AG04450 (cell line): ENCODE measurements around the gene MAP3K5. TPM values are rescaled to one million over a fixed set of nuclear protein-coding genes. Genes with fewer than 3 reads are reported as not detected.

Source experiments
- CTCF ChIA-PET: fragments of 300-600, 350-600 bp; formaldehyde crosslinking; extraction: SDS; loops from one replicate; lab custom pipeline; 2022; ENCODE audit warnings: antibody characterized with exemption, inconsistent platforms; lab: Charles Lee
- POLR2A ChIA-PET: fragments of 350-600 bp; formaldehyde crosslinking; extraction: SDS; loops from one replicate; lab custom pipeline; 2021; ENCODE audit warnings: antibody characterized with exemption, inconsistent platforms; lab: Yijun Ruan, JAX
- DNase-seq: peaks from one replicate; pipeline ENCODE4 v3.0.0-alpha.2; 2011; ENCODE audit warnings: low read depth, low spot score
- H3K27ac ChIP-seq: one replicate; pipeline ENCODE4 v1.5.1; 2012; ENCODE audit warnings: low read depth, low read length, control low read depth
- H3K27me3 ChIP-seq: one replicate; pipeline ENCODE4 v1.6.0; 2012; ENCODE audit warnings: low read length; ENCODE audit not compliant: control insufficient read depth, insufficient read depth
- H3K4me3 ChIP-seq: 2 replicates; pipeline ENCODE4 v1.5.1; 2011; ENCODE audit warnings: mild to moderate bottlenecking, low read depth, low read length, control low read depth
- H3K9me3 ChIP-seq: 2 replicates; pipeline ENCODE4 v1.5.1; 2012; ENCODE audit warnings: low read length; ENCODE audit not compliant: control insufficient read depth, insufficient read depth
- polyA plus RNA-seq: library from polyadenylated mRNA; depleted of rRNA; stranded (reverse); fragments of >200 nt; gene quantifications from 2 replicates; pipeline ENCODE4 v1.2.3, GENCODE V29; 2011
- TF ChIP-seq, protein P1 (sequence below): IDR thresholded peaks from 2 replicates; pipeline ENCODE4 v1.5.1; 2011; ENCODE audit warnings: low read depth, low read length, control low read depth, inconsistent platforms

Gene MAP3K5
- polyA plus RNA-seq, 1 experiment, result 17.0 TPM

DNA sequence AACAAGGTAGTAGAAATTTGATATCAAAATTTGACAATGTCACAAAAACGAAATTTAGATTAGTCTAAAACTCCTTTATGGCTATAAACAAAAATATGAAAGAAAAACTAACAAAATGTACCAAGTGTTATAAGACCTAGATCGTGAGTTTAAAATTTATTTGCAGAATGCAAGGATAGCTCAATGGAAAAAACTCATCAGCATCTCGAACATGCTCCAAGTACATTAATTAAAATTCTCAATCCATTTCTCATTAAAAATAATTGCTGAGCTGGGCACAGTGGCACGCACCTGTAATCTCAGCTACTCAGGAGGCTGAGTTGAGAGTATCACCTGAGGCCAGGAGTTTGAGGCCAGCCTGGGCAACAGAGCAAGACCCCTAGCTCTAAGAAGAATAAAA, 70.8 kb downstream of the MAP3K5 start:
- TF ChIP-seq, protein P1, sequence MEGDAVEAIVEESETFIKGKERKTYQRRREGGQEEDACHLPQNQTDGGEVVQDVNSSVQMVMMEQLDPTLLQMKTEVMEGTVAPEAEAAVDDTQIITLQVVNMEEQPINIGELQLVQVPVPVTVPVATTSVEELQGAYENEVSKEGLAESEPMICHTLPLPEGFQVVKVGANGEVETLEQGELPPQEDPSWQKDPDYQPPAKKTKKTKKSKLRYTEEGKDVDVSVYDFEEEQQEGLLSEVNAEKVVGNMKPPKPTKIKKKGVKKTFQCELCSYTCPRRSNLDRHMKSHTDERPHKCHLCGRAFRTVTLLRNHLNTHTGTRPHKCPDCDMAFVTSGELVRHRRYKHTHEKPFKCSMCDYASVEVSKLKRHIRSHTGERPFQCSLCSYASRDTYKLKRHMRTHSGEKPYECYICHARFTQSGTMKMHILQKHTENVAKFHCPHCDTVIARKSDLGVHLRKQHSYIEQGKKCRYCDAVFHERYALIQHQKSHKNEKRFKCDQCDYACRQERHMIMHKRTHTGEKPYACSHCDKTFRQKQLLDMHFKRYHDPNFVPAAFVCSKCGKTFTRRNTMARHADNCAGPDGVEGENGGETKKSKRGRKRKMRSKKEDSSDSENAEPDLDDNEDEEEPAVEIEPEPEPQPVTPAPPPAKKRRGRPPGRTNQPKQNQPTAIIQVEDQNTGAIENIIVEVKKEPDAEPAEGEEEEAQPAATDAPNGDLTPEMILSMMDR, result no peak
- no peaks in the 10 kb centered on the region for H3K9me3 ChIP-seq
- H3K27me3 ChIP-seq, result no peaks in the 10 kb centered on the region
- no peak overlapping the region for H3K4me3 ChIP-seq
- CTCF ChIA-PET, result interaction anchor here (0.6 to 1.1 kb wide), 3 partner anchors 71 to 140 kb away, joined by 3 to 4 read pairs (median 3); partner anchors contain the start of gene MAP3K5
- DNase-seq, result no peak
- POLR2A ChIA-PET, result no interaction called here
- no peak overlapping the region for H3K27ac ChIP-seq

DNA sequence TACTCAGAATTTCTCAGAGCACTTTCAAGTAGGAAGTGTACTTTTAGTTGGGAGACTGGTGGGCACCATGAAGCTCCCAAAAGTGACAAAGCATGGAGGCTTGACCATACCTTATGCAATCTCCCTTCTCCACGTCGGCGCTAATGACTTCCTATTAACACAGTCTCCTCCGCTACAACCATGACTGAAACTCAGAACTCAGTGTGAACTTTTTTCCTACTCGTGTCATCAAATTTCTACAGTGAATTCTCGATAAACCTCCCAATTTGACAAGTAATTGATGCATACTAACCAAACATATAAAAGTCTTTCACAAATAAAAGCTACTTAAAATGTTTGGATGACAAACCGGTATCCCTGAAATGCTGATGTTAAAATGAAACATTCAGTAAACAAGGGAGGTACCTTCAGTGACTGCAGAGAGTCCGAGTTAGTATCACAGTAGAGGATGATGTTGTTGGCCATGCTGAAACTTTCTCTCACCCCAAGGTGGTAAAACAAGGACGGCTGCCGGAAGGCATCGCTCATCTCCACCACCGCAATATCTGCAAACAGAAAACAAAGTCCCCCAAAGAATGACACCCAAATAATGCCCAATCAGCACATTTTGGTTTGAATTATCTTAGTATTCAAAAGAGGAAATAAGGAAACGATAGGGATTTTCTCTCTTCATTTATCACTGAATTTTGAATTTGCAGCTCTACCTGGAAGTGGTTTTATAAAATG, 72.1 kb downstream of the MAP3K5 start:
- CTCF ChIA-PET, result interaction anchor here (0.6 to 1.0 kb wide), 2 partner anchors 76 to 117 kb away, joined by 3 to 4 read pairs; no protein-coding TSS in a partner anchor
- DNase-seq, result no peak
- H3K27ac ChIP-seq, result no peak overlapping the region
- no peaks in the 10 kb centered on the region for H3K9me3 ChIP-seq
- POLR2A ChIA-PET, result no interaction called here
- H3K4me3 ChIP-seq, result no peak overlapping the region
- TF ChIP-seq, protein P1, result no peak
- H3K27me3 ChIP-seq, result no peaks in the 10 kb centered on the region

DNA sequence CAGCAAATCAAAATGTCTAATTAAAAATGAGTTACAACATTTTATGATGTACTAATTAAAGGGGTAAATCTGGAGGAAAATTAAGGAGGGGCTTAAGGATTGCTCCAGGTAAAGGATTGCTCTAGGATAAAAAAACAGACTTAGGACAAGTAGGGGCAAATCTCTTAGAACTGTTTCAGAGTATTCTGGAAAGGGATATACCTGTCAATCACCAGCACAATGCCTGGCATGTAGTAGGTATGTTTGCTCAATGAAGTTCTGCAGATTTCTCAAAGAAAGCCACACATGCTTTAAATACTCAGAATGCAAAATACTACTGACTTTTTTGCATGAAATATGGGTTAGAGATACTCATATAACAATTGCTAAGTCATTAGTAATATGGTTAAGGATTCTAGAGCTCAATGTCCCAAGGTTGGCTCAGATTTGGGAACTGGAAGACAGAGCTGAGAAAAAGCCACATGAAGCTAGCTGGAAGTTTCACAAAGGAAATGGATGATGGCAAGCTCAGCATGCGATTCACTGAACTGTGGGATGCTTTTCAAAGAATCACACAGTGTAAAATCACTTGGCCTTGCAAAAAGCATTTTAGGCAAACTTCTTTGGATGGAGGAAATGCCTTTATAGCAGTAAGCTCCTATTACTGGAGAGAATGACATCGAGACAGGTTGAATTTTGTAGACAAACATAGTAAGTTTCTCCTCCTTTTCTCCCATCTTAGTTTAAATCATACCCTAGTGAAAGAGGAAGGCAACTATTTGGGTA, 72.8 kb downstream of the MAP3K5 start:
- H3K4me3 ChIP-seq, result no peak overlapping the region
- no peaks in the 10 kb centered on the region for H3K27me3 ChIP-seq
- ChIA-PET CTCF (interaction anchor here (0.6 to 1.0 kb wide), 3 partner anchors 76 to 126 kb away, joined by 3 to 4 read pairs (median 4); no protein-coding TSS in a partner anchor), POLR2A (no interaction called here)
- no peaks in the 10 kb centered on the region for H3K9me3 ChIP-seq
- no peak overlapping the region for H3K27ac ChIP-seq
- TF ChIP-seq, protein P1, result no peak
- DNase-seq, result no peak

DNA sequence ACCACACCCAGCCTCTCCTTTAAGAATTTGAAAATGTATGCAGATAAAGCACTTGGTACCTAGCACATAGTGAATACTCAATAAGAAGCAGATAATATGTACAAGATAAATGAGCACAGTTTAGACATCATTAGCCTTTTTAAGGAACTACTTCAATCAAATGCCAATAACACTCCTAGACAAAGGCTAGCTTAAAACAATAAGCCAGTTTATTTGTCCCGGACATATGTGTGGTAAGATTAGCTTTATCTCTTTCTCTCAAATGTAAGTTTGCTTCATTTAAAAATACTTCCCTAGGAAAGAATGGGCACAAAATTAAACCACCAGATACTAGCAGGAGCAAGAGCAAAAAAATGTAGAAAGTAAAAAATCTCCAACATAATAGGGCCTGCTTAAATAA, 73.8 kb downstream of the MAP3K5 start:
- no peaks in the 10 kb centered on the region for H3K9me3 ChIP-seq
- POLR2A ChIA-PET, result no interaction called here
- CTCF ChIA-PET, result interaction anchor here (0.6 to 1.8 kb wide), 3 partner anchors 74 to 137 kb away, joined by 3 to 7 read pairs (median 3); partner anchors contain the start of gene MAP3K5

More for the DNA sequence above, 73.8 kb downstream of the MAP3K5 start:
- TF ChIP-seq, protein P1, result no peak
- no peak for DNase-seq
- Histone ChIP-seq H3K4me3 (no peak overlapping the region), H3K27me3 (no peaks in the 10 kb centered on the region), H3K27ac (no peak overlapping the region)
